HEK293 (cell line): Measurements from ENCODE around the gene BCAN.
A peak's percentile ranks its signal among the peaks of the same experiment; 100 is the strongest.

Source experiments
- CTCF ChIA-PET: fragments of 350-600 bp; formaldehyde crosslinking; extraction: SDS; loops from one replicate; lab custom pipeline; 2021; ENCODE audit warnings: antibody characterized with exemption; lab: Yijun Ruan, JAX
- POLR2A ChIA-PET: fragments of 300-600 bp; formaldehyde crosslinking; extraction: SDS; loops from one replicate; lab custom pipeline; 2020; ENCODE audit warnings: antibody characterized with exemption, inconsistent platforms; lab: Yijun Ruan, JAX
- H3K27ac ChIP-seq: fragments of 200-500 bp; sonication (Bioruptor generic); 2 replicates; pipeline ENCODE4 v1.5.1; 2014; ENCODE audit warnings: low read depth, low read length, control low read depth, inconsistent platforms; ENCODE audit errors: extremely low read depth
- H3K36me3 ChIP-seq, 2 experiments: fragments of 200-500 bp in 1 of 2; sonication (Bioruptor generic) in 1 of 2; 1 replicate in 1 of 2; 2 replicates in 1 of 2; pipeline ENCODE4 v1.5.1; 2014 to 2017; ENCODE audit warnings: inconsistent platforms in 2 of 2, low read length in 2 of 2; ENCODE audit not compliant: control insufficient read depth in 2 of 2, insufficient read depth in 1 of 2
- H3K4me1 ChIP-seq: fragments of 200-500 bp; sonication (Bioruptor generic); 2 replicates; pipeline ENCODE4 v1.5.1; 2014; ENCODE audit warnings: mild to moderate bottlenecking, low read length, inconsistent platforms; ENCODE audit not compliant: control insufficient read depth, insufficient read depth
- H3K4me3 ChIP-seq: 2 replicates; pipeline ENCODE4 v1.5.1; 2011; ENCODE audit warnings: low read depth, mild to moderate bottlenecking, control low read depth, low read length, moderate library complexity
- H3K9me3 ChIP-seq: fragments of 200-500 bp; sonication (Bioruptor generic); 2 replicates; pipeline ENCODE4 v1.5.1; 2014; ENCODE audit warnings: low read depth, low read length, inconsistent platforms; ENCODE audit not compliant: control insufficient read depth, insufficient read depth
- GLIS1 ChIP-seq: fragments of 450-650 bp; formaldehyde crosslinking; IDR thresholded peaks from 2 replicates; pipeline ENCODE4 v1.5.1; 2016; ENCODE audit warnings: missing biosample characterization, missing genetic modification characterization
- IKZF3 ChIP-seq: fragments of 450-650 bp; IDR thresholded peaks from 2 replicates; pipeline ENCODE4 v1.5.0; 2018; ENCODE audit warnings: missing biosample characterization, mild to moderate bottlenecking, missing genetic modification characterization, moderate library complexity
- KLF1 ChIP-seq: fragments of 450-650 bp; formaldehyde crosslinking; IDR thresholded peaks from 2 replicates; pipeline ENCODE4 v1.5.1; 2016; ENCODE audit warnings: missing biosample characterization, missing genetic modification characterization
- PATZ1 ChIP-seq: fragments of 450-650 bp; formaldehyde crosslinking; IDR thresholded peaks from 2 replicates; pipeline ENCODE4 v1.5.1; 2016; ENCODE audit warnings: missing biosample characterization, missing genetic modification characterization
- PRDM10 ChIP-seq: fragments of 450-650 bp; formaldehyde crosslinking; IDR thresholded peaks from 2 replicates; pipeline ENCODE4 v1.5.1; 2016; ENCODE audit warnings: missing biosample characterization, missing genetic modification characterization
- WT1 ChIP-seq: fragments of 450-650 bp; formaldehyde crosslinking; IDR thresholded peaks from 2 replicates; pipeline ENCODE4 v1.5.1; 2016; ENCODE audit warnings: missing biosample characterization, missing genetic modification characterization
- ZBTB26 ChIP-seq: fragments of 450-650 bp; formaldehyde crosslinking; optimal IDR thresholded peaks from 2 replicates; pipeline ENCODE3; 2016; ENCODE audit warnings: missing biosample characterization, mild to moderate bottlenecking, missing genetic modification characterization
- ZIC2 ChIP-seq: fragments of 450-650 bp; formaldehyde crosslinking; IDR thresholded peaks from 2 replicates; pipeline ENCODE4 v1.5.1; 2016; ENCODE audit warnings: missing biosample characterization, missing genetic modification characterization
- ZNF155 ChIP-seq: fragments of 450-650 bp; formaldehyde crosslinking; IDR thresholded peaks from 2 replicates; pipeline ENCODE4 v1.5.1; 2016; ENCODE audit warnings: missing biosample characterization, missing genetic modification characterization
- ZNF341 ChIP-seq: fragments of 450-650 bp; formaldehyde crosslinking; IDR thresholded peaks from 2 replicates; pipeline ENCODE4; 2016; ENCODE audit warnings: low read depth, missing biosample characterization, missing genetic modification characterization
- ZNF473 ChIP-seq: fragments of 450-650 bp; formaldehyde crosslinking; IDR thresholded peaks from 2 replicates; pipeline ENCODE4 v1.5.1; 2017; ENCODE audit warnings: missing biosample characterization, missing genetic modification characterization
- ZNF488 ChIP-seq: fragments of 450-650 bp; formaldehyde crosslinking; IDR thresholded peaks from 2 replicates; pipeline ENCODE4 v1.5.1; 2016; ENCODE audit warnings: missing biosample characterization, missing genetic modification characterization
- ZNF555 ChIP-seq: fragments of 450-650 bp; formaldehyde crosslinking; conservative IDR thresholded peaks from 2 replicates; pipeline ENCODE4 v1.5.1; 2017; ENCODE audit warnings: missing biosample characterization, mild to moderate bottlenecking, missing genetic modification characterization, inconsistent platforms
- ZNF670 ChIP-seq: fragments of 450-650 bp; formaldehyde crosslinking; IDR thresholded peaks from 2 replicates; pipeline ENCODE4 v1.5.1; 2016; ENCODE audit warnings: missing biosample characterization, missing genetic modification characterization, low read depth
- ZNF843 ChIP-seq: fragments of 450-650 bp; formaldehyde crosslinking; IDR thresholded peaks from 2 replicates; pipeline ENCODE4 v1.5.1; 2016; ENCODE audit warnings: missing biosample characterization, missing genetic modification characterization
- TF ChIP-seq, protein P1 (sequence below): fragments of 450-650 bp; formaldehyde crosslinking; IDR thresholded peaks from 2 replicates; pipeline ENCODE4 v1.5.1; 2016; ENCODE audit warnings: missing biosample characterization, missing genetic modification characterization
- TF ChIP-seq, protein P2 (sequence below): fragments of 450-650 bp; formaldehyde crosslinking; IDR thresholded peaks from 2 replicates; pipeline ENCODE4 v1.5.1; 2017; ENCODE audit warnings: missing biosample characterization, missing genetic modification characterization

Gene BCAN

GRCh38 chr1:156707417-156708217, 65.7 kb downstream of the BCAN start:
- H3K4me1 ChIP-seq: peaks cover 12% of the 10 kb centered on the region
- TF ChIP-seq, protein P1, sequence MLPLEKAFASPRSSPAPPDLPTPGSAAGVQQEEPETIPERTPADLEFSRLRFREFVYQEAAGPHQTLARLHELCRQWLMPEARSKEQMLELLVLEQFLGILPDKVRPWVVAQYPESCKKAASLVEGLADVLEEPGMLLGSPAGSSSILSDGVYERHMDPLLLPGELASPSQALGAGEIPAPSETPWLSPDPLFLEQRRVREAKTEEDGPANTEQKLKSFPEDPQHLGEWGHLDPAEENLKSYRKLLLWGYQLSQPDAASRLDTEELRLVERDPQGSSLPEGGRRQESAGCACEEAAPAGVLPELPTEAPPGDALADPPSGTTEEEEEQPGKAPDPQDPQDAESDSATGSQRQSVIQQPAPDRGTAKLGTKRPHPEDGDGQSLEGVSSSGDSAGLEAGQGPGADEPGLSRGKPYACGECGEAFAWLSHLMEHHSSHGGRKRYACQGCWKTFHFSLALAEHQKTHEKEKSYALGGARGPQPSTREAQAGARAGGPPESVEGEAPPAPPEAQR (tag by site-specific recombination): no peak
- TF ChIP-seq, protein P2, sequence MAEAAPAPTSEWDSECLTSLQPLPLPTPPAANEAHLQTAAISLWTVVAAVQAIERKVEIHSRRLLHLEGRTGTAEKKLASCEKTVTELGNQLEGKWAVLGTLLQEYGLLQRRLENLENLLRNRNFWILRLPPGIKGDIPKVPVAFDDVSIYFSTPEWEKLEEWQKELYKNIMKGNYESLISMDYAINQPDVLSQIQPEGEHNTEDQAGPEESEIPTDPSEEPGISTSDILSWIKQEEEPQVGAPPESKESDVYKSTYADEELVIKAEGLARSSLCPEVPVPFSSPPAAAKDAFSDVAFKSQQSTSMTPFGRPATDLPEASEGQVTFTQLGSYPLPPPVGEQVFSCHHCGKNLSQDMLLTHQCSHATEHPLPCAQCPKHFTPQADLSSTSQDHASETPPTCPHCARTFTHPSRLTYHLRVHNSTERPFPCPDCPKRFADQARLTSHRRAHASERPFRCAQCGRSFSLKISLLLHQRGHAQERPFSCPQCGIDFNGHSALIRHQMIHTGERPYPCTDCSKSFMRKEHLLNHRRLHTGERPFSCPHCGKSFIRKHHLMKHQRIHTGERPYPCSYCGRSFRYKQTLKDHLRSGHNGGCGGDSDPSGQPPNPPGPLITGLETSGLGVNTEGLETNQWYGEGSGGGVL (tag by site-specific recombination): 0 out of 2 replicates have a peak, but pooled peaks have one; percentile 18
- TF ChIP-seq KLF1 (peak; percentile 80), ZBTB26 (peak; percentile 9), ZNF670 (tag by site-specific recombination) (no peak), ZNF473 (tag by site-specific recombination) (no peak), PATZ1 (tag by site-specific recombination) (0 out of 2 replicates have a peak, but pooled peaks have one; percentile 22), ZNF555 (no peak), WT1 (tag by site-specific recombination) (peak; percentile 40; the same call in 1 of the 2 replicates), ZNF341 (0 out of 2 replicates have a peak, but pooled peaks have one; percentile 17), PRDM10 (tag by site-specific recombination) (peak; percentile 13; the same call in 1 of the 2 replicates)
- H3K9me3 ChIP-seq: no peaks in the 10 kb centered on the region
- ChIA-PET POLR2A (interaction anchor here (0.6 to 4.9 kb wide), 5 partner anchors 11 to 207 kb away, joined by 3 to 43 read pairs (median 4); partner anchors contain the start of gene MEF2D), CTCF (interaction anchor here (0.5 to 20.2 kb wide), 16 partner anchors 8 to 229 kb away, joined by 3 to 579 read pairs (median 8); no protein-coding TSS in a partner anchor)
- no peaks in the 10 kb centered on the region for H3K36me3 ChIP-seq
- H3K27ac ChIP-seq: no peak overlapping the region
- no peak overlapping the region for H3K4me3 ChIP-seq

DNA sequence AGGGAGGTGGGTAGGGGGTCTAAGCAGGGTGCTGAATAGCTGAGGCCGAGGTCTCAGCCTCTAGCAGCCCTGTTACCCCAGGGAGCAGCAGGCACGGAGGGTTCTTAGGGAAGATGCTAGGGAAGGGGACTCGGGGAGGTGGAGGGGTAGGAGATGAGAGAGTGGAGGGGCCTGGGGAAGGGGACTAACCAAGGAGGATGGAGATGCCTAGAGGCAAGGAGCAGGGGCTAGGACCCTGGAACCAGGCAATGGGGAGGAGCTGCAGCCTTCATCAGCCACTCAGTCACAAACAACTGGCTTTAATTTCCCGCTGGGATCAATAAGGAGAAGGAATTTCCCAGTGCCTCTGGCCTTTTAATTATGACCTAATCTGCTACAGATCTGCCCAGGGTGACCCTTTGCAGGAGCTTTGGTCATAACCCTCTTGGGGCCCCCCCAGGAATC, 66.3 kb downstream of the BCAN start:
- no peaks in the 10 kb centered on the region for H3K36me3 ChIP-seq
- H3K4me3 ChIP-seq: no peak overlapping the region
- peaks cover 12% of the 10 kb centered on the region for H3K4me1 ChIP-seq
- no peaks in the 10 kb centered on the region for H3K9me3 ChIP-seq
- ChIA-PET CTCF (interaction anchor here (0.6 to 20.2 kb wide), 6 partner anchors 14 to 88 kb away, joined by 3 to 579 read pairs (median 8); no protein-coding TSS in a partner anchor), POLR2A (interaction anchor here (0.5 to 1.1 kb wide), 2 partner anchors 19 to 613 kb away, joined by 4 read pairs; no protein-coding TSS in a partner anchor)
- no peak overlapping the region for H3K27ac ChIP-seq
- TF ChIP-seq ZNF155 (tag by site-specific recombination) (no peak), ZNF341 (peak; percentile 63; the same call in 1 of the 2 replicates), ZIC2 (tag by site-specific recombination) (peak; percentile 31; the same call in 1 of the 2 replicates), ZNF843 (tag by site-specific recombination) (no peak), ZNF488 (tag by site-specific recombination) (no peak), GLIS1 (tag by site-specific recombination) (peak; percentile 42; the same call in 1 of the 2 replicates), IKZF3 (tag by site-specific recombination) (peak; percentile 70)
